Fibroblast of villous mesenchyme (primary cell): ENCODE data around the gene TBC1D8B. TPM values are rescaled to one million over a fixed set of nuclear protein-coding genes. Genes with fewer than 3 reads are reported as not detected.
"Not testable (repeated sequence)": the region's sequence is repeated elsewhere in the genome, so short reads cannot be mapped to it uniquely, and the experiment has no call there.

Source experiments
- DNase-seq: peaks from one replicate; pipeline ENCODE4 v3.0.0-alpha.2; 2010; ENCODE audit warnings: low read depth
- H3K4me3 ChIP-seq: 2 replicates; pipeline ENCODE4 v1.5.1; 2011; ENCODE audit warnings: low read depth, mild to moderate bottlenecking, low read length
- total RNA-seq: library from RNA; depleted of rRNA; stranded (reverse); fragments of >200 nt; gene quantifications from 2 replicates; pipeline ENCODE4 v1.2.3, GENCODE V29; 2012
- TF ChIP-seq, protein P1 (sequence below): IDR thresholded peaks from 2 replicates; pipeline ENCODE4 v1.5.1; 2012; ENCODE audit warnings: low read depth, mild to moderate bottlenecking, low read length; ENCODE audit not compliant: insufficient read depth

TBC1D8B gene
- total RNA-seq, 1 donor, result 13.8 TPM

GRCh38 chrX:106802063-106802387, 448 bp upstream of the TBC1D8B start:
- TF ChIP-seq, protein P1, sequence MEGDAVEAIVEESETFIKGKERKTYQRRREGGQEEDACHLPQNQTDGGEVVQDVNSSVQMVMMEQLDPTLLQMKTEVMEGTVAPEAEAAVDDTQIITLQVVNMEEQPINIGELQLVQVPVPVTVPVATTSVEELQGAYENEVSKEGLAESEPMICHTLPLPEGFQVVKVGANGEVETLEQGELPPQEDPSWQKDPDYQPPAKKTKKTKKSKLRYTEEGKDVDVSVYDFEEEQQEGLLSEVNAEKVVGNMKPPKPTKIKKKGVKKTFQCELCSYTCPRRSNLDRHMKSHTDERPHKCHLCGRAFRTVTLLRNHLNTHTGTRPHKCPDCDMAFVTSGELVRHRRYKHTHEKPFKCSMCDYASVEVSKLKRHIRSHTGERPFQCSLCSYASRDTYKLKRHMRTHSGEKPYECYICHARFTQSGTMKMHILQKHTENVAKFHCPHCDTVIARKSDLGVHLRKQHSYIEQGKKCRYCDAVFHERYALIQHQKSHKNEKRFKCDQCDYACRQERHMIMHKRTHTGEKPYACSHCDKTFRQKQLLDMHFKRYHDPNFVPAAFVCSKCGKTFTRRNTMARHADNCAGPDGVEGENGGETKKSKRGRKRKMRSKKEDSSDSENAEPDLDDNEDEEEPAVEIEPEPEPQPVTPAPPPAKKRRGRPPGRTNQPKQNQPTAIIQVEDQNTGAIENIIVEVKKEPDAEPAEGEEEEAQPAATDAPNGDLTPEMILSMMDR, result no peak
- H3K4me3 ChIP-seq, result peak overlapping the region; percentile 89
- peak; percentile 46 for DNase-seq

DNA sequence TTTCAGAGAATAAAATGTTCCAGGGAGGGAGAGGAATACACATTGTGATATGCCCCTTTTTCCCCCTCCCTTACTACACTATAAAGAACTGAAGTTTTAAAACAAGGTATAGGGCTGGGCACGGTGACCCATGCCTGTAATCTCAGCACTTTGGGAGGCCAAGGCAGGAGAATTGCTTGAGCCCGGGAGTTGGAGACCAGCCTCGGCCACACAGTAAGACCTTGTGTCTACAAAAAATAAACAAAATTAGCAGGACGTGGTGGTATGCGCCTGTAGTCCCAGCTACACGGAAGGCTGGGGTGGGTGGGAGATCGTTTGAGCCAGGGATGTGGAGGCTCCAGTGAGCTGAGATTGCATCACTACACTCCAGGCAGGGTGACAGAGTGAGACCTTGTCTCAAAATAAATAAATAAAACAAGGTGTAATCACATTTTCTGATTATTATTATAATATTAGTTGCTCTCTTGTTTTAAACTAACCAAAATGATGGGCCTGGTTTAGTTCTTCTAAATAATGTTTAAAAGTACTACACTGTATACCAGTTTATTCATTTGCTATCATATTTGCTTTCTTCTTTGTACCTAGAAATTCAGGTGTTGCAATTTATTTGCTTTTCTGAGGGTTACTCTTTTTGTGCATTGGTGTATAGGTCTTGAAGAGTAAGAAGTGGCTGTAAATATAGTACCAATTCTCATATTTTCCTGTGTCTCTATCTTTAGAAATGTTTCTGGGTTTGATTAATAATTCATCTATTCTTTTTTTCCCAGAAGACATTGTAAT, 8.8 kb downstream of the TBC1D8B start:
- TF ChIP-seq, protein P1, result no peak
- no peak overlapping the region for H3K4me3 ChIP-seq
- DNase-seq, result no peak

DNA sequence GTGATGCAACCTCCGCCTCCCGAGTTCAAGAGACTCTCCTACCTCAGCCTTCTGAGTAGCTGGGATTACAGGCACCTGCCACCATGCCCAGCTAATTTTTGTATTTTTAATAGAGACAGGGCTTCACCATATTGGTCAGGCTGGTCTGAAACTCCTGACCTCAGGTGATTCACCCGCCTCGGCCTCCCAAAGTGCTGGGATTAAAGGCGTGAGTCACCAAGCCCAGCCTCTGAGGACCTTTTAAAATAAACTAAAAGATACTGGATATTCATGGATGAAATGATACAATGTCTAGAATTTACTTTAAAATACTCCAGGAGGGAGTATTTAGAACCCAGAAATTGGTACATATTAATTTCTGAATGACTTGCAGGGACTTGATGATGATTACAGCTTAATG, 10.5 kb downstream of the TBC1D8B start:
- DNase-seq, H3K4me3 ChIP-seq: not testable (repeated sequence)

DNA sequence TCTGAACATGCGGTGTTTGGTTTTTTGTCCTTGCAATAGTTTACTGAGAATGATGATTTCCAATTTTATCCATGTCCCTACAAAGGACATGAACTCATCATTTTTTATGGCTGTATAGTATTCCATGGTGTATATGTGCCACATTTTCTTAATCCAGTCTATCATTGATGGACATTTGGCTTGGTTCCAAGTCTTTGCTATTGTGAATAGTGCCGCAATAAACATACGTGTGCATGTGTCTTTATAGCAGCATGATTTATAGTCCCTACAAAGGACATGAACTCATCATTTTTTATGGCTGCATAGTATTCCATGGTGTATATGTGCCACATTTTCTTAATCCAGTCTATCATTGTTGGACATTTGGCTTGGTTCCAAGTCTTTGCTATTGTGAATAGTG, 11.6 kb downstream of the TBC1D8B start:
- not testable (repeated sequence) for H3K4me3 ChIP-seq, DNase-seq

DNA sequence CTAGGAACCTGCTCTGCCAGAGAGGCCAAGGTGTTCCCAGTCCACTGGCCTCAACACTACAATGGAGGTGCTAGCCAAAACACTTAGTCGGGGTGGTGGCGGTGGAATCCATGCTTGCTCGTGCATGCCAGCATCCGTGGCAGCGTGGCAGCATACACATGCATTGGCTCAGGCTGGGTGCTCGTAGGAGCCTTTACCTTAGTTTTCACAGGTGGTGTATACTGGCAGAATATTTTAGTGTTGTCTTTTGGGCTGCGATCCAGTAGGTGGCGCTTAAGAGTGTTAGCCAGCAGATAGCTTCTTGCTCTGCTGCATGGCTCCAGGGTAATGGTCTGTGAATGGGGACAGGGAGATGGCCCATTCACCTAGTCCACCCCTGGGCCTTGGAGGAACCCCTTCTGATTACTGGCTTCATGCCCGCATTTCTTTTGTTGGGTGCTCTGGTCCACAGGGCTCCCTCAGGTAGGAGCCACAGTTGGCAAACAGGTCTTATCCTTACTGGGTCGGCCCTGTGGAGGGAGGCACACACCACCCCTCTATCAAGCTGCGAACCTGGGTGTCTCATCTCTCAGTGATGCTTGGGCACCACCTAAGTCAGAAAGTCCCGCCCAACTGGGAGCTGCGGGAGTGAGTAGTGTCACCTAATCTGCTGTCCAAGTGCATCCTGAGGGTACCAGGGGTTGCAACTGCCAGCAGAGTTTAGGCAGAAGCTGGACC, 60.7 kb downstream of the TBC1D8B start:
- no peak overlapping the region for H3K4me3 ChIP-seq
- DNase-seq, result peak; percentile 1
- TF ChIP-seq, protein P1, result peak; percentile 44

DNA sequence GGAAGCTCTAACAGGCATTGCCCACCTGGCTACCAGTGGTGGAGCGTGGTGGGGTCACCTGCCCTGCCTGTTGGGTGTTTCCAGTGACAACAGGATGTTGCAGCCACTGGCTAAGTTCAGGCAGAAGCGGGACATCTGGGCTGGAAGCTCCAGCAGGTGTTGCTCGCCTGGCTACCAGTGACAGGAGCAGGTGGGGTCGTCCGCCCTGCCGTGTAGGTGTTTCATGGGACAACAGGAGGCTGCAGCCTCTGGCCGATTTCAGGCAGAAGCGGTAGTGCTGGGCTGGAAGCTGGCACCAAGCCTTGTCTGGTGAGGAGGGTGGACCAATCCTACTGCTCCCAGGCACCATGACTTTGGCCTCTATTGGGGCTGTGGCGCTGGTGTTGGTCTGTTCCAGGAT, 61.2 kb downstream of the TBC1D8B start:
- H3K4me3 ChIP-seq, result no peak overlapping the region
- no peak for DNase-seq
- TF ChIP-seq, protein P1, result no peak

DNA sequence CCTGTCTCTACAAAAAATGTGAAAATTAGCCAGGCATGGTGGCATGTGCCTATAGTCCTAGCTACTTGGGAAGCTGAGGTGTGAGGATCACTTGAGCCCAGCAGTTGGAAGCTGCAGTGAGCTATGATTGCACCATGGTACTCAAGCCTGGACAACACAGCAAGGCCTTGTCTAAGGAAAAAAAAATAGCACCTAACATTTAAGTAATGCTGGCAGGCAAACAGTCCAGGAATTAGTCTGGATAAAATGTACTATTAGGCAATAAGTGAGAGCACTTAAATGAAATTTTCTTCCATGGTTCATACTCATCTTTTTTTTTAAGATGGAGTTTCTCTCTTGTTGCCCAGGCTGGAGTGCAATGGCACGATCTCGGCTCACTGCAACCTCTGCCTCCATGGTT, 70.3 kb downstream of the TBC1D8B start:
- peak; percentile 22 for DNase-seq

DNA sequence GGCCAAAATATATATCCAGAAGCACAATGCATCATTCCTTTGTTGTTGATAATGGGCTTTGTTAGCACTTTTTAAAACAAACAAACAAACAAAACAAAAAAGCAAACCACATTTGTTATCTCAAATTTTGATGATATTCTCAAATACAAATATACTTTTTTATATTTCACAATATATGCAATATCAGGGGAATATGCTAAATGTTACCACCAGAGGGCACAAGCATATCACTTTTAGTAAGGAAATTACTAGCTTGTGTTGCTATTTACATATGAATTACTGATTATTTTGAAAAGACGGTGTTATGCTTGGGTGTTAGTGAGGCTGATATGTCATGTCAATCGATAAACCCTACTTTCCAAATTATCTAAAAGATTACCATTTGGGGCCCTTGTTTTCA, 71.6 kb downstream of the TBC1D8B start:
- TF ChIP-seq, protein P1, result peak; percentile 57
- H3K4me3 ChIP-seq, result no peak overlapping the region
- peak; percentile 28 for DNase-seq

More for the DNA sequence above, 70.3 kb downstream of the TBC1D8B start:
- H3K4me3 ChIP-seq, result not testable (repeated sequence)
